HG03196 (cell line): ENCODE data around the gene AEN.

Experiments used
- ATAC-seq: cut with Tn5 transposase; IDR thresholded peaks from one replicate; pipeline ENCODE4 v1.9.1; 2021; ENCODE audit not compliant: unreplicated experiment

AEN gene

DNA sequence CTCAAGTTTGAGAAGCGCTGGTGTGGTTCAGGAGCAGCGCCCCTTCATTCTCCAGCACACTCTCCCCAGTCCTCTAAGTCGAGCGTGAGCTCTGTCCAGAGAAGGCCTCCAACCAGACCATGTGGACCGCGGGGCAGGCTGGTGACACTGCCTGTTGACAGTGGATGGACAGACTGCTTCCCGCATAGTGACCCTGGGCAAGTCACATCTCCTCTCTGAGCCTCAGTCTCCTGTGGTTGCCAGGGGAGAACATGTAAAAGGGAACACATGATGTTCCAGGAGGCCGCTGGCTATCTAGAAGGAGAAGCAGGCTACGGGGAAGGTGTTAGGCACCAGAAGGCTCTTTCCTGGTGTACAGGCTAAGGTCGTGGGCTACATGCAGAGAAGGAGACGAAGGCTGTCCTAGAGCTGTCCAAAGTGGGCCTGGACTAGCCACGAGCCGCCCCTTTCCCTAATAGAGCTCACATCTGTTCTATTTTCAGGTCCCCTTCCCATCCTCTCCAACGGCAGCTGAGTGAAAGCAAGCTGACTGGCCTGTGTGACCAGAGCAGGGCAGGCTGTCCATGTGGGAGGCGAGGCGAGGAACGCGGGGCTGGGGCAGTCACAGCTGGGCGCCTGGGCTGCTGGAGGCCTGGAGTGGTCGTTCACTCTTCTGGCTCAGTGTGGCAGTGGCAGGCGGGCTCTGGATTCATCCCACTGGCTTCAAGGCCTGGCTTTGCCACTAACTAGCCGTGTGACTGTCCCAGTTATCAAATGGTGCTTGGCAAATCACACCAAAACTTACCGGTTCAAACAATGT lies 28.8 kb downstream of the AEN start:
- ATAC-seq, result no peak

DNA sequence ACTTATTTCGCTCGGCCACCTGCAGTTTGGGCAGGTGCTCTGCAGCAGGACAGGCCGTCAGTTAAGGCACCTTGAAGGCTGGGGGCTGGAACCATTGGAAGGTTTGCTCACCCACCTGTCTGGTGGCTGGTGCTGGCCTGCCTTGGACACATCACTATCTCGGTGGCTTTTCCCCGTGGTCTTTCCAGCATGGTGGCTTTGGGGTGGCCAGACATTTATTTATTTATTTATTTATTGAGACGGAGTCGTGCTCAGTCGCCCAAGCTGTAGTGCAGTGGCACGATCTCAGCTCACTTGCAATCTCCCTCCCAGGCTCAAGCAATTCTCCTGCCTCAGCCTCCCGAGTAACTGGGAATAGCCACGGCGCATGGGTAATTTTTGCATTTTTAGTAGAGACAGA lies 29.4 kb downstream of the AEN start:
- ATAC-seq, result no peak

DNA sequence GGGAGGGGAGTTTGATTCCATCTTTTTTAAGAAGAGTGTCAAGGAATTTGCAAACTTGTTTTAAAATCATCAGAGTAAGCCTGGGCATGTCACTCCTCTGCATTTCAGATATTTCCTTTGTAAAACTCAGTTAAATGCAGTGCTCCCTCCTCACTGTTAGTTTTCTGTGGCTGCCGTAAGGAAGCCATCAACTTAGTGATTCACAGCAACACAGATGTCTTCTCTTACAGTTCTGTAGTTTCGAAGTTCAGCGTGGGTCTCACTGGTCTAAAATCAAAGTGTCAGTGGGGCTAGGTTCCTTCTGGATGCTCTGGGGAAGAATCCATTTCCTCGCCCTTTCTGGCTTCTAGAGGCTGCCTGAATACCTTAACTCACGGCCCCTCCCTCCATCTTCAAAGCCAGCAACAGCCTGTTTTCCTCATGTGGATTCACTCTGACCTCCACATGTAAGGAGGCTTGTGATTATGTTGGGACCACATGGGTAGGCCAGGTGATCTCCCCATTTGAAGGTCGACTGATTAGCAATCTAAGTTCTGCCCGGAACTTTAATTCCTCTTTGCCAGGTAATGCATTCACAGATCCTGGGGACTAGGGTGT lies 30.1 kb downstream of the AEN start:
- ATAC-seq, result no peak

DNA sequence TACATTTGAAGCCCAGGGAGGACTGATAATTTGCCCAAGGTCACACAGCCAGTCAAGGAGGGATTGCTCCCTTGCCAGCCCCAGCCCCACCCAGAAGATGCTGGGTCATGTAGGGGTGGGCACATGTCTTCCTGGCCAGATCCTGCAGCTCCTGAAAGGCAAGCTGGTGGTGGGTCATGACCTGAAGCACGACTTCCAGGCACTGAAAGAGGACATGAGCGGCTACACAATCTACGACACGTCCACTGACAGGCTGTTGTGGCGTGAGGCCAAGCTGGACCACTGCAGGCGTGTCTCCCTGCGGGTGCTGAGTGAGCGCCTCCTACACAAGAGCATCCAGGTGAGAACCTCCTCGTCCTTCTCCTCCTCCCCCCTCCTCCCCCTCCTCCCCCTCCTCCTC lies 30.8 kb downstream of the AEN start:
- no peak for ATAC-seq

DNA sequence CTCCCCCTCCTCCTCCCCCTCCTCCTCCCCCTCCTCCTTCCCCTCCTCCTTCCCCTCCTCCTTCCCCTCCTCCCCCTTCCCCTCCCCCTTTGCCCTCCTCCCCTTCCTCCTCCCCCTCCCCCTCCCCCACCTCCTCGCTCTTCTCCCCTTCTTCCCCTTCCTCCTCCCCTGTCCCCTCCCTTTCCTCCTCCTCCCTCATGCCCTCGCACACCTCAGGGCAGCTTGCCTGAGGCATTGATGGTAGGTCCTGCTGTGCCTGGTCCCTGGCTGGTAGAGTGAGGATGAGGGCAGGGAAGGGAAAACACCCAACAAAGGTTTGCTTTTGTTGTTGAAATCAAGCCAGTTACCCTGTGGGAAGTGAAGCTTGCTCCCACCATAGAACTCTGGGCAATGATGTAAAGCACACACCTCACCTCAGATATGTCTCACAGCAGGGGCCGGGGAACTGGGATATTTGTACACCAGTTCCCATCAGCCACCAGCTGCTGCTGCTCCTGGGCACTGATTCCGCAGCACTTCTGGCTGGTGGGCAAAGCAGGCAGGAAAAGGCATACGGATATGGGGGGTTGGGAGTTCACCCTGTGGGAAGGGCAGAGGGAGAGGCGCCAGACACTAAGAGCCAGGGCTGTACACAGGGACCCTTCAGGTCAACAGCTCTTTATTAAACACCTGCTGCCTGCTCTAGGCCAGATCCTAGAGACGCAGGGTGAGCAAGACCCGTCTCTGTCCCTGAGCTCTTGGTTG lies 31.5 kb downstream of the AEN start:
- no peak for ATAC-seq

DNA sequence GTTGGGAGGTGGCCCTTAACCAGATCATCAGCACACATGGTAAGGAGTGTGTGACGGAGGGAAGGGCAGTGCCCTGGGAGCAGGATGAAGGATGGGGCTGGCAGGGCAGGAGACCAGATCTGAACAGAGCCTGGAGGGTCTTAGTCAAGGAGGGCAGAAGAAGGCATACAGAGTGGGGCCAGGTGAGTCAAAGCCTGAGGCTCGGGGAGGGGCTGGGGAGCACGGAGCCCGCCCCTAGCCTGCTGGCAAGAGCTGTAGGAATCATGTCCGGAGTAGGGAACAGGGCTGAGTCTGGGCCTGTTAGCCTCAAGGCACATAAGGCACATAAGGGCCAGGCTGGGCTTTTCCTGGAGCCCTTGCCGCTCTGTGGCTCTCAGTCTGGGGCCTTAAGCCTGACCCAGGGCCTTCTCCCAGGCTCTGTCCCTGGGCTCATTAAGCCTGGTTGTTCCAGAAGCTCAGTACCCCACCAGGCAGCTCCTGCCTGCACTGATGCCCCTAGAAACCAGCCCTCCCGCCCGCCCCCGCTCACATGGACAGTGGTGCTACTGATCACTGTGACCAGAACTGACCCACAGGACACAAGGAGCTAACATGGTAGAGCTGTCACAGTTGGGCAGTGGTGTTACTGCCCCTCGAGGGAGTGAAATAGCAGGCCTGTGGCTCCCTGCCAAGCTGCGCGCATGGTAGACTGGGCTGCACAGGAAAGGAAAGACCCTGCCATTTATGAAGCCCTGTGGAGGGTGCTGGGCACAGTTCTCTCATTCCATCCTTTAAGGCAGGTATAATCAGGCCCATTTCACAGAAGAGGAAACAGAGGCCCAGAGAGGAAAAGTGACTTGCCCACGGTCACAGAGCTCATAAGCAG lies 32.3 kb downstream of the AEN start:
- ATAC-seq, result no peak

DNA sequence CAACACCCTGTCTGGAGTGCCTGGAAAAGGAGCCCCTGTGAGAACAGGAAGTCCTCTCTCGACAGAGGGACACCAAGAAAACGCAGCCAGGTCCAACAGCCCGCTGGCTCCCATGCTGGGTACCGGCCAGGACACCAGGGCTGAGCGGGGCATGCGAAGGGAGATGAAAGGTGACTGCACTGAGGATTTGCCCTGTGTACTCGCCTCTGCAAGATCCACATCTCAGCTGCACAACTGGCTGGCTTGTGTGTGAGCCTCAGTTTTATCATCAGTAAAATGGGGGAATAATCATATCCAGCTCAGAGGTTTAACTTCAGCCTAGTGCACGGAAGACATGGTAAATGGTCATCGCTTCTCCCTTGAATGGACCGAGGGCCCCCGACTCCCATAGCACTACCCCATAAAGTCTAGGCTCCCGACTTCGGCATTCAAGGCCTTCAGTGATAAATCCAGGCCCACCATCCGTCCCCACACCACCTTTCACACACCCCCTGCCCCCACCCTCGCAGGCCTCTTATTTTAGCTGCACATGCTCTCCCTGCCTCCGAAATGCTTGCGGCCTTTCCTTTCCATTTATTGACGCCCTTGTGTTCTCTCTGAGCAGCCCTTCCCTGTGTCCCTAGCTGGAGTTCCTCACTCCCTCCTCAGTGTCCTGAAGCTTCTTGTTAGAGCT lies 33.4 kb downstream of the AEN start:
- ATAC-seq, result no peak

DNA sequence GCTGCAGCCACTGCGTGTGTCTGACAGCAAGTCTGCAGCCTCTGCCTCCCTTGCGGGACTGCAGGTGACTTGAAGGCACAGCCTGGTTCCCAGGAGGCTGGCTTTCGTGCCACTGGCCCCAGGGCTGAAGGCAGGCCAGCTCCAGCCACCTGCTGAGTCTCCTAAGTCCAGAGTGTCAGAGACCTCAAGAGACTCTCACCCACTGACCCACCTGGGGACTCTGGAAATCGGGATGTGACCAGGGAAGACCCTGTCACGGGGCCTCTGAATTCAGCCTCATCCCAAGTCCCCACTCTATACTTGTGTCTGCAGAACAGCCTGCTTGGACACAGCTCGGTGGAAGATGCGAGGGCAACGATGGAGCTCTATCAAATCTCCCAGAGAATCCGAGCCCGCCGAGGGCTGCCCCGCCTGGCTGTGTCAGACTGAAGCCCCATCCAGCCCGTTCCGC lies 34.0 kb downstream of the AEN start:
- ATAC-seq, result no peak

DNA sequence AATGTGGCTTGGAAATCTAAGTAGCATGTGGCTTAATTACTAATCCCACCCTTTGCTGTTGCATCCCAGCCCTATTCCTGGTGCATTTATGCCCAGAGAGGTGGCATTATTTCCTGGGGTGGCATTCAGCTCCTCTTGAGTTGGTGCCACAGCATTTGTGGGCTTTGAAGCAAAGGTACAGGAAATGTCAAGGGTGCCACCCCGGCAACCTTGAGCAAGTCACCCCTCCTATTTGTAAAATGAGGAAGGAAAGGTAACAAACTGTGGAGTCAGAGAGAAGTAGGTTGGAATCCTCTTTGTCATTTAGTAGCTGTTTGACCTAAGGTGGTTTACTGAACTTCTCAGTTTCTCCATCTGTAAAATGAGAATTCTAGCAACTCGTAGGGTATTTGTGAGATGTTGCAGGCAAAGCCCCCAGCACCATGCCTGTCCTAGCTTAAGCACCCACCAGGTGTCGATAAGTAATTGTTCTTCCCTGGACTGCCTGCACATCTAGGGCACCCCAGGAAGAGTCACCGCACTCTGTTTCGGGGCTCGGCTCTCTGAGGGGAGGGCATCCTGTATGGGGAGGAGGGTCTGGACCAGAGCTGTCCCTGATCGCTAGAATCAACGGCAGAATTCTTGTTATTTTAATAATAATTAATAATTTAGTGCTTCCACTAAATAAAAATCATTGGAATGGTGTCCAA lies 34.8 kb downstream of the AEN start:
- no peak for ATAC-seq

DNA sequence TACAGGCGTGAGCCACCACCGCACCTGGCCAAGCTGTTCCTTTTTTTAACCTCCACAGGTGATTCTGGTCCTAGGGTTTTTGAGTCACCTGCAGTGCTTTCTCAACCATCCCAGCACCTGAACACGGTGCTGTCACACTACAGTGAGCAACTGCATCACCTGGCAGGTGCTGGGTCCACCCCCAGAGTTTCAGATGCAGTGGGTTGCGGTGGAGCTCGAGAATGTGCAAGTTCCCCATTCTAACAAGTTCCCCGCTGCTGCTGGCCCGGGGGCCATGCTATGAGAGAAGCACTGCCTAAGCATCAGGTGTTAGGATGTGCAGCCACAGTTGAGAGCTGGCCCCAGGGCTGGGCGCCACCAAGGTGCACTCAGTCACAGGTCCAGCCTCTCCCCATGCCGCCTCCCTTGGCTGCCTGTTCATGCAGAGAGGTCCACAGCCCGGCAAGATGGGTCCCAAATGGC lies 35.7 kb downstream of the AEN start:
- ATAC-seq, result peak; percentile 84

DNA sequence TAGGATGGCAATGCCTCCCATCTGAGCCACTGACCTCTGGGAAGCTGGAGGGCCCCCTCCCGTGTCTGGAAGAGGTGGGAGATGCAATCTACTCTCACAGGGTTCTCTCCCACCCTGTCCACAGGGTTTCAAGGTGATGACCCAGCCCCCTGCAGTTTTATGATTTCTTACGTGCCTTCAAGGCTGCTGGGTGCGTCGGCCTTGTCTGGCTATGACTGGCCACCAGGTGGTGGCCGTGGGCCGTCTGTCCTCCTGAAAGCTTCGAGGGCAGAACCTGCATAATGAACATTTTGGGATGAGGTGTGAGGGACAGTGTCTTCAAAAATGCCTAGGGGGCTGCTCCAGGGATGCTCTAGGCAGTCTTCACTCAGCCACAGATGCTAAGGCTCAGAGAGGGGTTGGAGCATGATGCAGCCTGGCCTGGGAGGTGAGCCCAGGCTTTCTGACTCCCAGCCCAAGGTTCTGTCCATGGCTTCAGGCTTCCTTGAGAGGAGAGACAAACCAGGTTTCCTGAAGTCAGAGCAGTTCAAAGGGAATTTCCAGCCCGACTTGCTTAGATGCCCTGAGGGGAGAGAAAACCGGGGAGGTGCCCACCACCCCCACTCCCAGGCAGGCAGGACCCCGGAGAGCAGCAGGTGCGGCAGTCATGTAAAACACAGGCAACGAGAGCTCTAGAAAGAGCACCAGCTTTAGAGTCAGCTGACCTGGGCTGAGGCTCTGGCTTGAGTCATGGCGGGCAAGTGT lies 36.4 kb downstream of the AEN start:
- no peak for ATAC-seq

DNA sequence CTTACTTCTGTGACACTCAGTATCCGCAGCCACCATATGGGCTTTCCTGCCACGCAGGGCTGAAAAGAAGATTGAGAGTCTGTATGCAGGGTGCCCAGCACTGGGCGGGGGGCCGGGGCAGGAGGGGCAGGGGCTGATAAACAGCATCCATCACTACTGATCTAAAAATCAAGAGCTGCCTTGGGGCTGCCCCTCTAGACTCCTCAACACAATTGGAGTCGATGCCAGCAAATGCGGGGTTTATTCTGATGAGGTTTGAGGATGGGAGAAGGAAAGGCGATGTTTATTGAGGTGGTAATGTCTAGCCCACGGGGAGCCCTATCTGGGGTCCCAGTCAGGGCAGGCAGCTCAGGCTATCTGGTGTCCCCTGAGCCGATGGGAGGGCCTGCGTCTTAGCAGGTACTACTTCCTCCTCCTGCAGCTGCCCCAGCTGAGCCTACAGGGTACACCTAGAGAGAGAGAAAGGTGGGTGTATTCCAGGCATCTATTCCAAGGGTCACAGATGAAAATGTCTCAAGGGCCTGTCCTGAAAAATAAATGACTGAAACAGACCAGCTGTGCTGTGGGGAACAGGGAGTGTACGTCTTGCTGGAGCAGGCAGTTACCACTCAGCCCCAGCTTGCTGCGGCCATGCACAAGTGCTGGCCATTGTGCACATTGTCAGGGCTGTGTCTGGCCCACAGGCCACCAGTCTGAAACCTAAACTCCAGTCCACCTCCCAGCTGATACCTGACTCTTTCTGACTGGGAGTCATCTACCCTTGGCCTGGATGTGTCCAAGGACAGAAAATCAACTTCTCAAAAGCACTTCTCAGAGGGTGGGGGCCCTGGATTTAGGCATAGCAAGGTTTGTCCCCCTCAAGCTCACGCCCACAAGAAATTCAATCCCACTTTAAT lies 37.2 kb downstream of the AEN start:
- ATAC-seq, result no peak

DNA sequence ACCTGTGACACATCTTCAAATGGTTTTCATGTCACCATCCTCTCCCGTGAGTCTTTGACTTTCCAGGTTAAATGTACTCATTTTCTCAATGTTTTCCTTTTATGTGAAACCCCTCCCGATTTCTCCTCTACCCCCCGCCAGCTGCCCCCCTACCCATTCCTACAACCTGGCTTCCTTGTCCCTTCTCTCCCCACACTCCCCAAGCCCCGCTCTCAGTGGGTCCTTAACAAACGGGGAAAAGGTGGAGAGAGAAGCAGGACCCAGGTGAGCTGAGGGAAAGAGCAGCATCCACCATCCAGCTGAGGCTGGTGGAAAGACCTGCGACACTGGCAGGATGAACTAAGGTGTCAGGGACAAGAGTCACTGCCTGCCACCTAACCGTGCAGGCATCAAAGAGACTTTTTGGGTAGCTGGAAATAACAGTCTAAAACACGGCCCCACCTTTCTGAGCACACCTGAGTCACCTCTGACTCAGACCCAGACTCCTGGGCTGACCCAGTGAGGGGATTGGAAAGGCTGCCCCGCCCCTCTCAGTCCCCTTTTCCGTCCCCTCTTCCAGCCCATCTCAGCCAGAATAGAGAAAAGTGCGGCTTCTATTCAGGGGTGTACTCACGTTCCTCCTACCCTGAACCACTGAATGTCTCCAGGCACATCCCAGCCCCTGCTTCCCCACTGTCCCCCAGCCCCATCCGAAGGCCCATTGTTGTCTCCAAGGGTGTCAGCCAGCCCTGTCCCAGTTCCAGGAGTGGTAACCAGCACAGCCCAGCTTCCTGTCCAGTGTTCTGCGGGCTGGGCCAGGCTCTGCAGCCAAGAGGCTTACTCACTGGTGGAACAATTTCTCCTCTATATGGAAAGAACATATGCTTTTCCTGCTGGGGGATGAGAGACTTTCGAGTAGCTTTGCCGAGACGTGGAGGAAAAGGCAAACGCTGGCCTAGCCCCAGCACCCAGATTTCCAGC lies 38.1 kb downstream of the AEN start:
- ATAC-seq, result no peak

DNA sequence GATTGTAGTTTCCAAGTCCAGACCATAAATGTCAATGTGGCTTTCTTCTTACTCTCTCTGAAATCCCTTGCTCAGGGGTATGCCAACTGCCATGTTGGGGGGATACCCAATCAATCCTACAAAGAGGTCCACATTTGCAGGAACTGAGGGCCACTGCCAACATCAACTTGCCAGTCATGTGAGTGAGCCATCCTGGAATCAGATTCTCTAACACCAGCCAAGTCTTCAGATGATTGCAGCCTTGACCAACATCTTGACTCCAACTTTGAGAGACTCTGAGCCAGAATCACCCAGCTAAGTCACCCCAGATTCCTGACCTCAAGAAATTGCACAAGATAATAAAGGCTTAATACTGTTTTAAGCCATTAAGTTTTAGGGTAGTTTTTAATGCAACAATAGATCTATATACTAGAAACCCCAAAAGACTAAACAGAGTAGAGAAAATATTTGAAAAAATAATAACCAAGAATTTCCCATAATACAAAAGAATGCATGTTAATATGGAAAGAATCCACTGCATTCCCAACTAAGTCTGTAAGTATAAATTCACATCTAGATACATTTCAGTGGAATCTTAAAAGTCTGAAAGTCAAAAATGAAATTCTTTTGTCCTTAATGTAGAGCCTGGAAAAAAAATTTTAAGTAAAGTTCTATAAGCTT lies 40.0 kb downstream of the AEN start:
- no peak for ATAC-seq

DNA sequence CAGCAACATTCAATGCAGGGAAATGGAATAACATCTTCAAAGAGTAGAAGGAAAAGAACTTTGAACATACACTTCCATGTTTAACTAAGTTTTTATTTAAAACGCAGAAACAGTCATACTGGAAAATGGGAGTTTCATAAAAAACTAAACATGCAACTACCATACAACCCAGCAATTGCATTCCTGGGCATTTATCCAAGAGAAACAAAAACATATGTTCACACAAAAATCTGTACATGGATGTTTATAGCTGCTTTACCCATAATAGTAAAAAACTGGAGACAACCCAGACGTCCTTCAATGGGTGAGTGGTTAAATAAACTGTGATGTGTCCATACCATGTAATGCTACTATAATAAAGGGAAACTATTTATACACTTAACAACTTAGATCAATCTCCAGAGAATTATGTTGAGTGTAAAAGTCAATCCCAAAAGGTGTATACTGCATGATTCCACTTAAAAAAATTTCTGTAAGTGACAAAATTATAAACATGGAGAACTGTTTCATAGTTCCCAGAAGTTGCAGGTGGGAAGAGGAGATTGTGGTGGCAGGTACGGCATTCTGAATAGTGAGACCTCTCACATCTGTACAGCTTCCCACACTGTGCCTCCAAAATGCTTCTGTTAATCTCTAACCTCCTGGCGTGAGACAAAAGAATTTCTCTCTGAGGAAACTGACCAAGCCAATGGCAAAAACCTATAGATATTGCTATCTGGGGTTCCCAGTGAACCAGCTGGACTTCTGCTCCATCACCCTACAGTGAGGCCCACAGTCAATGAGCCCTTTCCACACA lies 40.8 kb downstream of the AEN start:
- ATAC-seq, result no peak

DNA sequence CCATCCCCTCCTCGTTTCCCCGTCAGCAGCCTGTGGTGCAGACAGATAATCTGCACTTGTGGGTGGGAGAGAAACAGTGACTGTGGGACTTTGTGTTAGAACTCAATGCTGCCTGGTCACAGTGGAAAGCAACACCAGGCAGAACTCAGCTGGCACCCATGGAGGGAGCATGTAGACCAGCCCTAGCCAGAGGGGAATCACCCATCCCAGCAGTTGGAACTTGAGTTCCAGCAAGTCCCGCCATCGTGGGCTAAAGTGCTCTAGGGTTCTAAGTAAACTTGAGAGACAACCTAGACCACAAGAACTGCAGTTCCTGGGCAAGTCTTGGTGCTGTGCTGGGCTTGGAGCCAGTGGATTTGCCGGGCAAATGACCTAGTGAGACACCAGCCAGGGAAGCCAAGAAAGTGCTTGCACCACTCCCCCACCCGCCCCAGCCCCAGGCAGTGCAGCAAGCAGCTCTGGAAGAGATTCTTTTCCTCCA lies 42.0 kb downstream of the AEN start:
- ATAC-seq, result no peak
